Adrenal gland (tissue), 5 donors: ENCODE data around the gene PI4KA.

Experiments used
- POLR2A ChIP-seq, 2 donors: fragments of 450-650 bp; IDR thresholded peaks; one replicate each; pipeline ENCODE4 v1.6.1; 2017; ENCODE audit warnings: antibody characterized with exemption in 2 of 2, mild to moderate bottlenecking in 2 of 2, moderate library complexity in 1 of 2
- TF ChIP-seq, protein P1 (sequence below), 6 experiments: fragments of 450-650 bp in 4 of 6; fragments of 200-600 bp in 2 of 6; sonication (generic) in 1 of 6; IDR thresholded peaks; 1 replicate in 5 of 6; 2 replicates in 1 of 6; pipeline versions ENCODE4 v1.5.1 to v1.8.0; 2016 to 2021; ENCODE audit warnings: antibody characterized with exemption in 6 of 6, mild to moderate bottlenecking in 2 of 6, moderate library complexity in 1 of 6
- donor health status: DM: no; HTN: no; CAD: no.

DNA sequence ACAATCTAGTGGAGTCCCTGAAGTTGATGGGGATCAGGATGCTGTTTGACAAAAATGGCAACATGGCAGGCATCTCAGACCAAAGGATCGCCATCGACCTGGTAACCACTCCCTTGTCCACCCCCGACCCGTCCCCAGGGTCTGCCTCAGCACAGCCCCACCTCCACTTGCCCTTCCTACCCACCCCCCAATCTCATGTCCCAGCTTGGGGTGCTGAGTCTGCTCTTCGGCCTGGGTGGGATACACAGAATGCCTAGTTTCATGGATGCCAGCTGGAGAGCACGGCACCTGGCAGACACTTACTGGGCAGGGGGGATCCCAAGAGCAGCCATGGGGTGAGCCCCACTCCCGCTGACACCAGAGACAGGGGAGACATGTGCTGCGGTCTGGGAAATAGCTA lies 72.6 kb downstream of the PI4KA start:
- TF ChIP-seq, protein P1, sequence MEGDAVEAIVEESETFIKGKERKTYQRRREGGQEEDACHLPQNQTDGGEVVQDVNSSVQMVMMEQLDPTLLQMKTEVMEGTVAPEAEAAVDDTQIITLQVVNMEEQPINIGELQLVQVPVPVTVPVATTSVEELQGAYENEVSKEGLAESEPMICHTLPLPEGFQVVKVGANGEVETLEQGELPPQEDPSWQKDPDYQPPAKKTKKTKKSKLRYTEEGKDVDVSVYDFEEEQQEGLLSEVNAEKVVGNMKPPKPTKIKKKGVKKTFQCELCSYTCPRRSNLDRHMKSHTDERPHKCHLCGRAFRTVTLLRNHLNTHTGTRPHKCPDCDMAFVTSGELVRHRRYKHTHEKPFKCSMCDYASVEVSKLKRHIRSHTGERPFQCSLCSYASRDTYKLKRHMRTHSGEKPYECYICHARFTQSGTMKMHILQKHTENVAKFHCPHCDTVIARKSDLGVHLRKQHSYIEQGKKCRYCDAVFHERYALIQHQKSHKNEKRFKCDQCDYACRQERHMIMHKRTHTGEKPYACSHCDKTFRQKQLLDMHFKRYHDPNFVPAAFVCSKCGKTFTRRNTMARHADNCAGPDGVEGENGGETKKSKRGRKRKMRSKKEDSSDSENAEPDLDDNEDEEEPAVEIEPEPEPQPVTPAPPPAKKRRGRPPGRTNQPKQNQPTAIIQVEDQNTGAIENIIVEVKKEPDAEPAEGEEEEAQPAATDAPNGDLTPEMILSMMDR (IDR thresholded peaks at IDR 0.05): no peak
- TF ChIP-seq POLR2A (IDR thresholded peaks at IDR 0.05): no peak
